Testis (tissue), 3 donors: ENCODE data around the gene TESPA1. TPM values are rescaled to one million over a fixed set of nuclear protein-coding genes. Genes with fewer than 3 reads are reported as not detected.

ENCODE experiments used
- DNase-seq: peaks from one replicate; pipeline ENCODE4 v3.0.0-alpha.2; 2019
- H3K27ac ChIP-seq, 2 donors: fragments of 200-600 bp; sonication (generic); one replicate each; pipeline ENCODE4 v1.5.1; 2019
- H3K27me3 ChIP-seq: fragments of 200-600 bp; sonication (generic); one replicate; pipeline ENCODE4 v1.5.1; 2019
- H3K36me3 ChIP-seq: fragments of 200-600 bp; sonication (generic); one replicate; pipeline ENCODE4 v1.5.1; 2017; ENCODE audit warnings: low read depth; ENCODE audit errors: missing control alignments
- H3K4me1 ChIP-seq: fragments of 200-600 bp; sonication (generic); one replicate; pipeline ENCODE4 v1.5.1; 2019
- H3K4me3 ChIP-seq, 2 donors: fragments of 200-600 bp; sonication (generic); one replicate each; pipeline ENCODE4 v1.5.1; 2017 to 2019
- H3K9me3 ChIP-seq: fragments of 200-600 bp; sonication (generic); one replicate; pipeline ENCODE4 v1.5.1; 2017
- CTCF ChIP-seq, 3 experiments: fragments of 450-650 bp in 2 of 3; fragments of 200-600 bp in 1 of 3; sonication (generic) in 1 of 3; IDR thresholded peaks; one replicate each; pipeline ENCODE4 v1.5.1; 2016 to 2019; ENCODE audit warnings: antibody characterized with exemption in 3 of 3, mild to moderate bottlenecking in 2 of 3, moderate library complexity in 1 of 3
- POLR2A ChIP-seq: fragments of 450-650 bp; IDR thresholded peaks from one replicate; pipeline ENCODE4 v1.6.1; 2017; ENCODE audit warnings: antibody characterized with exemption, mild to moderate bottlenecking, moderate library complexity
- WGBS, 2 donors: methylation state at CpG; one replicate each; pipeline ENCODE4 v1.1.5; 2018; 5-methylcytosine and 5-hydroxymethylcytosine counted together
- intact Hi-C: fragments of 100-400 bp; cut with DNase I; formaldehyde crosslinking; loops from one replicate; pipeline ENCODE4 v1.15.1; 2023; ENCODE audit warnings: low total_unique reads
- polyA plus RNA-seq: library from polyadenylated mRNA; stranded (reverse); fragments of 350-450 nt; fragmentation: Illumina TruSeq; extraction: RNeasy Lipid Tissue Mini Kit (QIAGEN cat#74804); gene quantifications from one replicate; pipeline ENCODE4 v1.2.3, GENCODE V29; 2014; ENCODE audit warnings: low read depth, low replicate concordance; ENCODE audit not compliant: insufficient read depth
- total RNA-seq, 2 donors: library from RNA; depleted of rRNA; stranded (reverse); fragments of >200 nt; gene quantifications; one replicate each; pipeline ENCODE4 v1.2.3, GENCODE V29; 2016

The TESPA1 gene
- total and polyA plus RNA-seq, 3 donors from 2014 or later = 0.79 to 1.7 (median 0.87) TPM

- TF ChIP-seq POLR2A = no peak
- TF ChIP-seq CTCF (IDR thresholded peaks at IDR 0.05) = no peak
- Histone ChIP-seq H3K9me3 (no peaks in the 10 kb centered on the region), H3K36me3 (no peaks in the 10 kb centered on the region), H3K4me1 (no peaks in the 10 kb centered on the region), H3K27ac (no peak overlapping the region), H3K4me3 (no peak overlapping the region), H3K27me3 (no peaks in the 10 kb centered on the region)
- no peak for DNase-seq
- intact Hi-C loops = no loop called here
- 50 to 57% methylated on average over 8 of the region's 8 CpGs for WGBS, 2 donors
Measured at GRCh38 chr12:54924972-54925707, 59.4 kb downstream of the TESPA1 start.

- H3K27ac ChIP-seq = no peak overlapping the region
- no peaks in the 10 kb centered on the region for H3K27me3 ChIP-seq
- no peaks in the 10 kb centered on the region for H3K9me3 ChIP-seq
- TF ChIP-seq POLR2A = no peak
- TF ChIP-seq CTCF (IDR thresholded peaks at IDR 0.05) = no peak
- no peaks in the 10 kb centered on the region for H3K4me1 ChIP-seq
- 77 to 83% methylated on average over 18 to 21 of the region's 21 CpGs for WGBS, 2 donors
- H3K36me3 ChIP-seq = no peaks in the 10 kb centered on the region
- DNase-seq = no peak
- H3K4me3 ChIP-seq = no peak overlapping the region
- intact Hi-C loops = no loop called here
Measured at GRCh38 chr12:54917001-54917488, 67.5 kb downstream of the TESPA1 start.

Other genes starting within 250 kb of the TESPA1 start
- 1 to 10 TPM in 1 of 2 donors, not detected in 1; 1.4 TPM for gene MUCL1, start 130.2 kb downstream of the TESPA1 start, total RNA-seq
- gene MUCL1, start 130.2 kb downstream of the TESPA1 start, polyA plus RNA-seq = 1.6 TPM
- gene NEUROD4, start 35.2 kb upstream of the TESPA1 start, total RNA-seq = under 1 TPM in 1 of 2 donors, not detected in 1; 0.31 TPM
- 0.09 TPM for gene NEUROD4, start 35.2 kb upstream of the TESPA1 start, polyA plus RNA-seq
- gene OR9K2, start 141.6 kb upstream of the TESPA1 start, total RNA-seq = under 1 TPM; 0.31 to 0.39 TPM
- gene OR9K2, start 141.6 kb upstream of the TESPA1 start, polyA plus RNA-seq = not detected
- gene OR10A7, start 236.3 kb upstream of the TESPA1 start, total RNA-seq = not detected
- gene OR10A7, start 236.3 kb upstream of the TESPA1 start, polyA plus RNA-seq = not detected